A549 (cell line): Measurements from ENCODE around the gene LSS. TPM values are rescaled to one million over a fixed set of nuclear protein-coding genes. Genes with fewer than 3 reads are reported as not detected.

ENCODE experiments used
- ATAC-seq, 2 experiments: fragments of 200-7000 bp in 1 of 2; fragments of >200 bp in 1 of 2; cut with Nextera tagmentation in 1 of 2; cut with Tn5 transposase in 1 of 2; 3 replicates each; pipeline versions ENCODE4 v1.8.0 to v1.9.1; 2018 to 2020; ENCODE audit warnings: mild to moderate bottlenecking in 1 of 2, moderate library complexity in 1 of 2
- CTCF ChIA-PET: fragments of 300-600 bp; sonication (Branson Sonifier 250); formaldehyde crosslinking; extraction: SDS; loops from one replicate; lab custom pipeline; 2021; ENCODE audit warnings: antibody characterized with exemption, inconsistent platforms; lab: Yijun Ruan, JAX
- POLR2A ChIA-PET: fragments of 350-600 bp; formaldehyde crosslinking; extraction: SDS; loops from one replicate; lab custom pipeline; 2021; ENCODE audit warnings: antibody characterized with exemption, inconsistent platforms; lab: Yijun Ruan, JAX
- DNase-seq, 2 experiments: peaks; one replicate each; pipeline versions ENCODE4 v3.0.0 to v3.0.0-alpha.2; 2011 to 2016; ENCODE audit warnings: low read depth in 1 of 2, low spot score in 1 of 2
- FAIRE-seq: peaks from 2 replicates; lab custom pipeline; 2011; peaks lifted over from hg19 to GRCh38; lab: Jason Lieb, UNC
- H3K27ac ChIP-seq, 2 experiments: fragments of >200 bp; sonication (Bioruptor Twin); formaldehyde crosslinking; 3 replicates each; pipeline ENCODE4 v1.5.1; 2016 to 2017
- H3K4me1 ChIP-seq: fragments of >200 bp; sonication (Bioruptor Twin); formaldehyde crosslinking; 3 replicates; pipeline ENCODE4 v1.6.1; 2016
- H3K4me2 ChIP-seq: fragments of >200 bp; sonication (Bioruptor Twin); formaldehyde crosslinking; 3 replicates; pipeline ENCODE4 v1.6.1; 2016
- H3K4me3 ChIP-seq: fragments of >200 bp; sonication (Bioruptor Twin); formaldehyde crosslinking; 3 replicates; pipeline ENCODE4 v1.5.1; 2016
- H3K9me3 ChIP-seq: fragments of >200 bp; sonication (Bioruptor Twin); formaldehyde crosslinking; 3 replicates; pipeline ENCODE4 v1.6.1; 2016
- BCL3 ChIP-seq: fragments of >200 bp; sonication (Bioruptor Twin); formaldehyde crosslinking; IDR thresholded peaks from 3 replicates; pipeline ENCODE4 v1.6.1; 2016
- CBX2 ChIP-seq: fragments of 200-600 bp; sonication (generic); IDR thresholded peaks from 2 replicates; pipeline ENCODE4 v1.6.1; 2016; ENCODE audit warnings: low read depth, mild to moderate bottlenecking, borderline replicate concordance
- CBX8 ChIP-seq: fragments of 200-600 bp; sonication (generic); IDR thresholded peaks from 2 replicates; pipeline ENCODE4 v1.6.1; 2016
- CHD4 ChIP-seq: fragments of 200-600 bp; sonication (generic); IDR thresholded peaks from 2 replicates; pipeline ENCODE4 v1.6.1; 2016; ENCODE audit warnings: antibody characterized with exemption, mild to moderate bottlenecking, borderline replicate concordance
- EHF ChIP-seq: fragments of 250-450 bp; sonication (Bioruptor Pico); IDR thresholded peaks from 2 replicates; pipeline ENCODE4 v1.5.0; 2020; ENCODE audit warnings: mild to moderate bottlenecking
- FOSB ChIP-seq: fragments of 250-450 bp; sonication (Bioruptor Pico); IDR thresholded peaks from 2 replicates; pipeline ENCODE4 v1.5.0; 2020; ENCODE audit warnings: mild to moderate bottlenecking, moderate library complexity
- FOSL2 ChIP-seq, 2 experiments: fragments of 450-650 bp in 1 of 2; fragments of >200 bp in 1 of 2; sonication (Bioruptor Twin) in 1 of 2; formaldehyde crosslinking; IDR thresholded peaks; 2 replicates each; pipeline versions ENCODE4 v1.5.0 to v1.6.1; 2016 to 2020; ENCODE audit warnings: mild to moderate bottlenecking in 1 of 2, moderate library complexity in 1 of 2
- GATA3 ChIP-seq: IDR thresholded peaks from 2 replicates; pipeline ENCODE4 v1.6.1; 2012; ENCODE audit warnings: borderline replicate concordance
- HDAC2 ChIP-seq: fragments of 200-600 bp; sonication (generic); IDR thresholded peaks from 2 replicates; pipeline ENCODE4 v1.6.1; 2016
- HMGXB4 ChIP-seq: fragments of 250-450 bp; sonication (Bioruptor Pico); IDR thresholded peaks from 2 replicates; pipeline ENCODE4 v1.5.0; 2021; ENCODE audit warnings: mild to moderate bottlenecking, moderate library complexity, borderline replicate concordance
- HOXB13 ChIP-seq: fragments of 250-450 bp; sonication (Bioruptor Pico); IDR thresholded peaks from 2 replicates; pipeline ENCODE4 v1.5.0; 2020; ENCODE audit warnings: low read depth, mild to moderate bottlenecking, moderate library complexity
- JUN ChIP-seq, 2 experiments: fragments of >200 bp; sonication (Bioruptor Twin); formaldehyde crosslinking; IDR thresholded peaks; 2 replicates in 1 of 2; 3 replicates in 1 of 2; pipeline ENCODE4 v1.6.1; 2016 to 2017
- MAZ ChIP-seq: fragments of 150-350 bp; IDR thresholded peaks from 2 replicates; pipeline ENCODE4 v1.6.1; 2014; ENCODE audit warnings: antibody characterized with exemption, low read depth, low read length, borderline replicate concordance
- MYC ChIP-seq: IDR thresholded peaks from 2 replicates; pipeline ENCODE4 v1.6.1; 2012; ENCODE audit warnings: mild to moderate bottlenecking, inconsistent platforms, low read length, improper control_type of control experiment, borderline replicate concordance
- PHF8 ChIP-seq: fragments of 200-600 bp; sonication (generic); IDR thresholded peaks from 2 replicates; pipeline ENCODE4 v1.6.1; 2016; ENCODE audit warnings: low read depth, mild to moderate bottlenecking, antibody characterized with exemption, moderate library complexity, borderline replicate concordance
- POLR2AphosphoS2 ChIP-seq: conservative IDR thresholded peaks from 2 replicates; pipeline ENCODE4 v1.6.1; 2012; ENCODE audit warnings: low read length, improper control_type of control experiment, inconsistent platforms
- RAD21 ChIP-seq, 2 experiments: fragments of >200 bp in 1 of 2; sonication (Bioruptor Twin) in 1 of 2; formaldehyde crosslinking in 1 of 2; IDR thresholded peaks in 1 of 2; conservative IDR thresholded peaks in 1 of 2; 2 replicates in 1 of 2; 3 replicates in 1 of 2; pipeline ENCODE4 v1.6.1; 2012 to 2018; ENCODE audit warnings: inconsistent platforms in 1 of 2
- RARB ChIP-seq: fragments of 250-450 bp; sonication (Bioruptor Pico); IDR thresholded peaks from 2 replicates; pipeline ENCODE4 v1.8.0; 2021; ENCODE audit warnings: mild to moderate bottlenecking, moderate library complexity
- RFX5 ChIP-seq: fragments of 450-650 bp; IDR thresholded peaks from 2 replicates; pipeline ENCODE4 v1.7.1; 2014; ENCODE audit warnings: antibody characterized with exemption, mild to moderate bottlenecking, moderate library complexity
- RNF2 ChIP-seq: fragments of 200-600 bp; sonication (generic); IDR thresholded peaks from 2 replicates; pipeline ENCODE4 v1.6.1; 2016; ENCODE audit warnings: low read depth, mild to moderate bottlenecking, antibody characterized with exemption, moderate library complexity, borderline replicate concordance
- SREBF2 ChIP-seq: fragments of 450-650 bp; IDR thresholded peaks from 2 replicates; pipeline ENCODE4 v1.6.1; 2014; ENCODE audit warnings: mild to moderate bottlenecking, moderate library complexity
- TP53 ChIP-seq: fragments of 250-450 bp; sonication (Bioruptor Pico); IDR thresholded peaks from 2 replicates; pipeline ENCODE4 v1.5.0; 2021; ENCODE audit warnings: mild to moderate bottlenecking, moderate library complexity
- USF2 ChIP-seq: fragments of 450-650 bp; IDR thresholded peaks from 2 replicates; pipeline ENCODE4 v1.6.1; 2014; ENCODE audit warnings: antibody characterized with exemption
- ZC3H11A ChIP-seq: fragments of 450-650 bp; IDR thresholded peaks from 2 replicates; pipeline ENCODE4 v1.6.1; 2014; ENCODE audit warnings: antibody characterized with exemption, mild to moderate bottlenecking
- ZFP36 ChIP-seq: fragments of 450-650 bp; IDR thresholded peaks from 2 replicates; pipeline ENCODE4 v1.6.1; 2014; ENCODE audit warnings: borderline replicate concordance; ENCODE audit not compliant: partially characterized antibody
- WGBS: methylation state at CpG from one replicate; pipeline ENCODE4 v1.1.6; 2017; ENCODE audit errors: missing lambda C conversion rate; 5-methylcytosine and 5-hydroxymethylcytosine counted together
- polyA plus RNA-seq, 4 experiments: library from polyadenylated mRNA; depleted of rRNA in 3 of 4; stranded (reverse); fragments of >200 nt; fragmentation: RNase III in 1 of 4; extraction: RNeasy Plus Mini Kit Qiagen cat#74134 plus additional on column Dnase treatment in 1 of 4; gene quantifications; 2 replicates in 3 of 4; 3 replicates in 1 of 4; pipeline ENCODE4 v1.2.3, GENCODE V29; 2011 to 2017
- TF ChIP-seq, protein P1 (sequence below): IDR thresholded peaks from 2 replicates; pipeline ENCODE4 v1.6.1; 2012
- TF ChIP-seq, protein P2 (sequence below): IDR thresholded peaks from 2 replicates; pipeline ENCODE4 v1.6.1; 2012; ENCODE audit warnings: low read depth, borderline replicate concordance

The LSS gene
- polyA plus RNA-seq, 2 of the 4 experiments (the other 2 are of a cell fraction) = 9.5 to 22.0 TPM

DNA sequence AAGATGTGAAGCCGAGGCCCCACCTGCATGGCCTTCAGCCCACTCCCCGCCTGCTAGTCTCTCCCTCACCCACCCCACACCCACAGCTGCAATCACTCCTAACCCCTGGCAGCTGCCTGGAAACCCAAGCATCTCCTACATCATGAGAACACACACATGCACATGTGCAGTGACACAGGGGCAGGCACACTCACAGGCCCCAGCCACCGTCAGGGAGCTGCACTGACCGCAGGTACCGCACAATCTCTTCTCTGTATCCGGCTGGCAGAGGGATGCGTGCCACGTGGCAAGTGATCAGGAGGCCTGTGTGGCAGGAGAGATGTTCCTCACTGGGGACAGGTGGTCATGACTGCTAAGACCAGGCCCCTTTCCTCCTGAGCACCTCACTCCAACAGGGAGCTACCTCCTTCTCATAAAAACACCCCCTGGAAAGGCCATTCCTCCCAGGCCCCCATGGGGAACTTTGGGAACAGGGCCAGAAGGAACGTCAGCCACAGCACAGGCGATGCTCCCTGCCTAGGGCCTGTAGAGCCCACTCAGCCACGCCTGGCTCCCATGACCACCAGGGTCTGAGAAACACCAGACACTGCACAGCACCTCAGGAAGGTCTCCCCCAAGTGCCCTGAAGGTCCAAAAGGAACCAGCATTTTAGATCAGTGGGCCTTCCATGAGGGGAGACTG lies 6.0 kb downstream of the LSS start:
- ATAC-seq (no peak), DNase-seq (no peak), FAIRE-seq (no peak)
- H3K9me3 ChIP-seq = no peaks in the 10 kb centered on the region
- TF ChIP-seq ZC3H11A = no peak
- no peak for TF ChIP-seq GATA3
- no peak for TF ChIP-seq RFX5
- no peak for TF ChIP-seq MYC
- TF ChIP-seq USF2 = no peak
- no peak for TF ChIP-seq CHD4
- TF ChIP-seq, protein P1, sequence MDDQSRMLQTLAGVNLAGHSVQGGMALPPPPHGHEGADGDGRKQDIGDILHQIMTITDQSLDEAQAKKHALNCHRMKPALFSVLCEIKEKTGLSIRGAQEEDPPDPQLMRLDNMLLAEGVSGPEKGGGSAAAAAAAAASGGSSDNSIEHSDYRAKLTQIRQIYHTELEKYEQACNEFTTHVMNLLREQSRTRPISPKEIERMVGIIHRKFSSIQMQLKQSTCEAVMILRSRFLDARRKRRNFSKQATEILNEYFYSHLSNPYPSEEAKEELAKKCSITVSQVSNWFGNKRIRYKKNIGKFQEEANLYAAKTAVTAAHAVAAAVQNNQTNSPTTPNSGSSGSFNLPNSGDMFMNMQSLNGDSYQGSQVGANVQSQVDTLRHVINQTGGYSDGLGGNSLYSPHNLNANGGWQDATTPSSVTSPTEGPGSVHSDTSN = no peak
- TF ChIP-seq PHF8 = no peak
- no peak for TF ChIP-seq CBX2
- no peak for TF ChIP-seq ZFP36
- TF ChIP-seq SREBF2 = no peak
- TF ChIP-seq POLR2AphosphoS2 = no peak
- no peak for TF ChIP-seq JUN (IDR thresholded peaks at IDR 0.05)
- no peak for TF ChIP-seq MAZ
- TF ChIP-seq RARB = no peak
- no peak for TF ChIP-seq EHF
- TF ChIP-seq RAD21 (conservative IDR thresholded peaks at IDR 0.05 in 1 of 2, IDR thresholded peaks at IDR 0.05 in 1 of 2) = no peak
- TF ChIP-seq HDAC2 = no peak
- H3K4me2 ChIP-seq = no peak overlapping the region
- POLR2A ChIA-PET = no interaction called here
- no peak overlapping the region for H3K27ac ChIP-seq
- CTCF ChIA-PET = interaction anchor here (1.0 kb wide), 1 partner anchor 69 kb away, joined by 3 read pairs; no protein-coding TSS in a partner anchor
- peaks cover 7% of the 10 kb centered on the region; the same call in 1 of the 3 replicates for H3K4me1 ChIP-seq
- no peak overlapping the region for H3K4me3 ChIP-seq
- 81% methylated on average over 8 of the region's 11 CpGs for WGBS

DNA sequence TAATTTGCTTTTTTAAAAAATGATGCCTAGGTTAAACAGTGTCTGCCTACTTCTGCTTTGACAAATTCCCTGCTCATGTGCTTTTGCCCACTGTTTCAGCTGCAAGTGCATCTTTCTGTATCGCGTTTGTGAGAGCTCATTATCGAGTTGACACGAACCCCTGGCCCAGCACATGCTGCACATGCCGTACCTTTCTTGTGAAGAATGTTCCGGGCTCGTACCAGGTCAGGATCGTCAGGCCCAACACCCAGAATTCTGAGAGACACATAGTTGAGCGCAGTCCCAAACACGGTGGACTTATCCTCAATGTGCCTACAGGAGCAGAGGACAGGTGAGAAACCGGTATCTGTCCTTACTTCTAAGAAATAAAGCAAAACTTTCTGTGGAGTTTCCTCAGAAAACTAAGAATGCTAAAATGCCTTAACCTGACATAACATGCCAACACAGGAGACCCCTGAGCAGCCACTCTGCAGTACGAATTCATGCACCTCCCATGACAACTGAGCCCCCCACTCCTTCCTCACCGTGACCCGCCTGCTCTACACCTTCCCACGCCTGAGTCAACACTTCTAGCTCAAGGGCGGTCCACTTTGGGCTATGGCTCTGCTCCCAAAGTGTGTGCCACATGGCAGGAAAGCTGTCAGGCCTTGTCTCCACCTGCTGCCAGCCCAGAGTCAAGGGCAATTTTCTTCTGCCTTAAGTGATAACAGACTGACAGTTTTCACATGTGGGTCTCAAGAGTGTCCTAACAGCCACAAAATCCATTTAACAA lies 6.7 kb downstream of the LSS start:
- DNase-seq (no peak), ATAC-seq (no peak), FAIRE-seq (no peak)
- H3K9me3 ChIP-seq = no peaks in the 10 kb centered on the region
- no peak overlapping the region for H3K27ac ChIP-seq
- WGBS = 95% methylated on average over 16 of the region's 16 CpGs
- ChIA-PET CTCF (interaction anchor here (1.0 to 1.2 kb wide), 2 partner anchors 68 to 78 kb away, joined by 3 to 6 read pairs; no protein-coding TSS in a partner anchor), POLR2A (no interaction called here)
- no peaks in the 10 kb centered on the region; the same call in 2 of the 3 replicates for H3K4me1 ChIP-seq
- H3K4me2 ChIP-seq = no peak overlapping the region
- no peak overlapping the region for H3K4me3 ChIP-seq
- TF ChIP-seq RARB (no peak), PHF8 (no peak), FOSL2 (IDR thresholded peaks at IDR 0.05) (no peak), FOSL2 (CRISPR knock-in tag; IDR thresholded peaks at IDR 0.05) (no peak), ZC3H11A (no peak), HOXB13 (CRISPR knock-in tag) (no peak), CBX8 (no peak), FOSB (no peak), BCL3 (no peak), RNF2 (no peak), TP53 (CRISPR knock-in tag) (no peak), CBX2 (no peak), MAZ (no peak), HMGXB4 (CRISPR knock-in tag) (no peak)
- TF ChIP-seq, protein P2, sequence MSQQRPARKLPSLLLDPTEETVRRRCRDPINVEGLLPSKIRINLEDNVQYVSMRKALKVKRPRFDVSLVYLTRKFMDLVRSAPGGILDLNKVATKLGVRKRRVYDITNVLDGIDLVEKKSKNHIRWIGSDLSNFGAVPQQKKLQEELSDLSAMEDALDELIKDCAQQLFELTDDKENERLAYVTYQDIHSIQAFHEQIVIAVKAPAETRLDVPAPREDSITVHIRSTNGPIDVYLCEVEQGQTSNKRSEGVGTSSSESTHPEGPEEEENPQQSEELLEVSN = no peak
